Neural crest cell (in vitro differentiated cells): ENCODE measurements around the gene DAPK1. TPM values are rescaled to one million over a fixed set of nuclear protein-coding genes. Genes with fewer than 3 reads are reported as not detected.

Experiments used
- DNase-seq: peaks from one replicate; pipeline ENCODE4 v3.0.0; 2021; ENCODE audit warnings: low read depth, mixed read lengths, low spot score
- H3K27ac Mint-ChIP-seq: one replicate; pipeline ENCODE4 v1.8.0; 2021; ENCODE audit warnings: mild to moderate bottlenecking, mixed read lengths; ENCODE audit not compliant: unreplicated experiment
- H3K27me3 Mint-ChIP-seq: 2 replicates; pipeline ENCODE4 v1.8.0; 2021; ENCODE audit warnings: low read depth, mild to moderate bottlenecking, mixed read lengths
- H3K36me3 Mint-ChIP-seq: 2 replicates; pipeline ENCODE4 v1.8.0; 2021; ENCODE audit warnings: low read depth, mild to moderate bottlenecking, mixed read lengths
- H3K4me1 Mint-ChIP-seq: 2 replicates; pipeline ENCODE4 v1.8.0; 2021; ENCODE audit warnings: mixed read lengths
- H3K4me3 Mint-ChIP-seq: one replicate; pipeline ENCODE4 v1.8.0; 2021; ENCODE audit warnings: mild to moderate bottlenecking, mixed read lengths
- H3K9me3 Mint-ChIP-seq: 2 replicates; pipeline ENCODE4 v1.8.0; 2021; ENCODE audit warnings: mixed read lengths
- total RNA-seq: library from RNA; stranded (reverse); gene quantifications from 2 replicates; pipeline ENCODE4 v1.2.1, GENCODE V29; 2021
- TF ChIP-seq, protein P1 (sequence below): fragments of 200-600 bp; sonication (generic); conservative IDR thresholded peaks from 2 replicates; pipeline ENCODE4 v1.5.0; 2021; ENCODE audit warnings: antibody characterized with exemption, mild to moderate bottlenecking

DAPK1 gene
- total RNA-seq, 1 donor from 2014 or later = 62.7 TPM

DNA sequence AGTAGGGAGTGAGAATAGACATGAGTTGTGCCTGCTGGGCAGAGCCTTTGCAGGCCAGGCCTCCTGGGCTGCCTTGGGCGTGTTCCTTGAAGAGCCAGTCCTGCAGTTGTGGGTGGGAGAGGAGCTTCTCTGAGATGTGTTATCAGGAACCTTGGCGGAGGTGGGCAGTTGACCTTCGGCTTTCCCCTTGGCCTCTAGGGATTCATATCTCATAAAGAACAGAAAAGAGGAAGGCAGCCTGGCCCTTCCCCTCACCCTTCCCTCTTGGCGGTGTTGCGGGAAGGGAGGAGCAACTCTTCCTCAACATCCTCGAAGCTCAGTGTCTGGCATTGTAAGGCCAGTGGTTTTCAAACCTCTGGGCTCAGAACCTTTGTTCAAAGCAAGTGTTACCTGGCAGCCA, 59.2 kb downstream of the DAPK1 start:
- TF ChIP-seq, protein P1, sequence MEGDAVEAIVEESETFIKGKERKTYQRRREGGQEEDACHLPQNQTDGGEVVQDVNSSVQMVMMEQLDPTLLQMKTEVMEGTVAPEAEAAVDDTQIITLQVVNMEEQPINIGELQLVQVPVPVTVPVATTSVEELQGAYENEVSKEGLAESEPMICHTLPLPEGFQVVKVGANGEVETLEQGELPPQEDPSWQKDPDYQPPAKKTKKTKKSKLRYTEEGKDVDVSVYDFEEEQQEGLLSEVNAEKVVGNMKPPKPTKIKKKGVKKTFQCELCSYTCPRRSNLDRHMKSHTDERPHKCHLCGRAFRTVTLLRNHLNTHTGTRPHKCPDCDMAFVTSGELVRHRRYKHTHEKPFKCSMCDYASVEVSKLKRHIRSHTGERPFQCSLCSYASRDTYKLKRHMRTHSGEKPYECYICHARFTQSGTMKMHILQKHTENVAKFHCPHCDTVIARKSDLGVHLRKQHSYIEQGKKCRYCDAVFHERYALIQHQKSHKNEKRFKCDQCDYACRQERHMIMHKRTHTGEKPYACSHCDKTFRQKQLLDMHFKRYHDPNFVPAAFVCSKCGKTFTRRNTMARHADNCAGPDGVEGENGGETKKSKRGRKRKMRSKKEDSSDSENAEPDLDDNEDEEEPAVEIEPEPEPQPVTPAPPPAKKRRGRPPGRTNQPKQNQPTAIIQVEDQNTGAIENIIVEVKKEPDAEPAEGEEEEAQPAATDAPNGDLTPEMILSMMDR = no peak
- Mint-ChIP-seq H3K4me3 (no peak overlapping the region), H3K27ac (peak overlapping the region; percentile 27), H3K27me3 (no peaks in the 10 kb centered on the region), H3K4me1 (peaks cover 16% of the 10 kb centered on the region), H3K9me3 (no peaks in the 10 kb centered on the region), H3K36me3 (peaks cover 4% of the 10 kb centered on the region)
- DNase-seq = no peak

DNA sequence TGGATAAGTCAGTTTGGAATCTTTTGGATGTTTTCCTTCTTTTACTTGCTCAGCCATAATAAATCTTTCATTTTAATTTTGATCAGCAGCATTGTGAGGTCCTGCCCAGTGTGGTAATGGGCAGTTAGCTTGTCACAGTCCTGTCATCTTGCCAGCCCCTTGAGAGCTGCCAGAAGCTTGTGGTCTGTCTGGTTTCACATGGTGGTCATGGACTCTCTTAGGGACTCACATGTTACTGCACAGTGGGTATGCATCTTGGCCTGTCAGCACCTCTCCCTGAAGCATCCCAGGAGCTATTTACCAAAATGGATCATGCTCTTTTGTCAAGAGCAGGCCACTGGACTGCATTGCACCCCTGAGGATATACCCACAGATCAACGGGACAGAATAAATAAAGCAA, 60.3 kb downstream of the DAPK1 start:
- no peaks in the 10 kb centered on the region for H3K9me3 Mint-ChIP-seq
- TF ChIP-seq, protein P1 = no peak
- peaks cover 8% of the 10 kb centered on the region for H3K36me3 Mint-ChIP-seq
- DNase-seq = no peak
- no peaks in the 10 kb centered on the region for H3K27me3 Mint-ChIP-seq
- peak overlapping the region; percentile 20 for H3K27ac Mint-ChIP-seq
- no peak overlapping the region for H3K4me3 Mint-ChIP-seq
- peaks cover 20% of the 10 kb centered on the region for H3K4me1 Mint-ChIP-seq

DNA sequence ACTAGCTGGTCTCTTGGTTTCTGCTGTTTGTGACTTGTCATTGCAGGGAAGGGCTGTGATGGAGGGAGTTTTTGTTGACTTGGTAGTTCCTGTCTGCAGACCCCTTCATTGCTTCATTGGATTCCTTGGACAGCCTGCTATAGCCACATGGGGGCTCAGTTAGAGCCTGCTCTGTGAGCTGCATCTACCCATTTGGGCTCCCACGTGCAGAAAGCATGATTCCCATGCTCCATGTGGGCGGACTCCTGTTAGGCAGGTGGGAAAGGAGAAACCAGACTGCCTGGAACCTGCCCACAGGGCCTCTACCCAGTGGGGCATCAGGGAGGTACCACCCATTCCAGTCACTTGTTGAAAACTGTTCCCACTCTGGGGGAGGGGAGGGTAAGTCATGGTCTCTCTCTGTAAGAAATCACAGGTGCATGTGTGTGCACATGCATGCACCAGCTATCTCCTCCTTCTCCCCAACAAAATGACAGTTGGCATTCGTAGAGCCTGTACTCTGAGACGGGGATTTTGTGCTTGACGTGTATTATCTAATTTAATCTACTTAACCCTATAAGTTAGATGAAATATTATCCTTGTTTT, 61.0 kb downstream of the DAPK1 start:
- H3K27ac Mint-ChIP-seq = no peak overlapping the region
- DNase-seq = no peak
- TF ChIP-seq, protein P1 = no peak
- peaks cover 20% of the 10 kb centered on the region for H3K4me1 Mint-ChIP-seq
- no peak overlapping the region for H3K4me3 Mint-ChIP-seq
- H3K9me3 Mint-ChIP-seq = no peaks in the 10 kb centered on the region
- no peaks in the 10 kb centered on the region for H3K27me3 Mint-ChIP-seq
- peaks cover 11% of the 10 kb centered on the region for H3K36me3 Mint-ChIP-seq

DNA sequence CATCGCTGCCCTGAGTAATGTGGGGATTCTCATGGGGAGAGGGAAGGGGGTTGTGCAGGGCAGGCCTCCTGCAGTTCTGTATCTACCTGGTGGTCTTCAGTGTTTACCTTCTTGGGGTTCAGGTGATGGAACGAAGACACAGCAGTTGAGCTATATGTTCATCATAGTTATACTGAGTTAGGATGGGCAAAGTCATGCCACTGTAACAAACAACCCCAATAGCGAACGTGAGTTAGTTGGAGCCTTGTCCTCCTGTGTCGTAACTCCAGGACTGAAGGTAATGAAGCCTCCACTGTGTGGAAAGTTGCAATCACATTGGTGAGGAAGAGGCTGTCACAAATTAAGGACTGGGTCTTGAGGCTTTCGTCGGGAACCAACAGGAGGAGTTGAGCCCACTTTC, 64.4 kb downstream of the DAPK1 start:
- Mint-ChIP-seq H3K27ac (no peak overlapping the region), H3K4me1 (peaks cover 22% of the 10 kb centered on the region), H3K36me3 (peaks cover 15% of the 10 kb centered on the region), H3K27me3 (no peaks in the 10 kb centered on the region), H3K4me3 (no peak overlapping the region), H3K9me3 (no peaks in the 10 kb centered on the region)
- TF ChIP-seq, protein P1 = no peak
- no peak for DNase-seq

DNA sequence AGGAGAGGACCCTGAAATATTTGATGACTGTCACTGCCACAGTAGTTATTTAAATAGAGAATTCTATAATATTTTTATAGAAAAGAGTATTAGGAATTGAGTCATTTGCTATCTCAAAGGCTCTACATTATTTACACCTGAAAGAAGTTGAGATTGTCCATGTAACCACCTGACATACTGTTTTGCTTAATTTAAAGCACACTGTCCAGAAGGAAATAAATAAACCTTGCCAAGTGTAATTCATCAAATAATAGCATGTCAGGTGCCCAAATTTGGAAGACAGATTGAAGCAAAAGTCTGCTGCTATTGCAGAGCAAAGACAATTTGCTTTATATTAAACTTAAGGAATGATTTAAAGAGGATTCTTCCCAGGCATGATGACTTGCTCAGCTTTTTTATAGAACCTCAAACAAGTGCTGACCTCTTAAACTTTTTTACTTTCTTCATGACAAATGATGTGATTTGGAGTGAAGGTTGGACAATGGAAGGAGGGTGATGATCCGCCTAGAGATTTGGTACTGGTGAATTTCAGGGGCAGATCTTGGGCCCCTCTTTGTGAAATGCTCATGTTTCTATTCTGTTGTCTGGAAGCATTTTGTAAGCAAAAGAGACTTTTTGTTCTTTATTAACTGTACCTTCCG, 65.0 kb downstream of the DAPK1 start:
- peaks cover 22% of the 10 kb centered on the region for H3K4me1 Mint-ChIP-seq
- no peaks in the 10 kb centered on the region for H3K27me3 Mint-ChIP-seq
- TF ChIP-seq, protein P1 = no peak
- H3K36me3 Mint-ChIP-seq = peaks cover 15% of the 10 kb centered on the region
- H3K4me3 Mint-ChIP-seq = no peak overlapping the region
- no peaks in the 10 kb centered on the region for H3K9me3 Mint-ChIP-seq
- DNase-seq = no peak
- H3K27ac Mint-ChIP-seq = no peak overlapping the region
